Right cardiac atrium (tissue), 5 donors: Measurements from ENCODE around the gene UFSP2. TPM values are rescaled to one million over a fixed set of nuclear protein-coding genes. Genes with fewer than 3 reads are reported as not detected.

Source experiments
- ATAC-seq, 2 donors: fragments of 200-7000 bp; cut with Tn5 transposase; one replicate each; pipeline versions ENCODE4 v1.8.0 to v1.9.1; 2020; ENCODE audit warnings: moderate library complexity in 2 of 2, mild to moderate bottlenecking in 1 of 2
- DNase-seq, 3 donors: peaks; one replicate each; pipeline ENCODE4 v3.0.0-alpha.2; 2020
- H3K27ac ChIP-seq: one replicate; pipeline ENCODE4 v1.5.1; 2013; ENCODE audit warnings: mild to moderate bottlenecking, low read length, control low read depth, moderate library complexity
- H3K27me3 ChIP-seq: one replicate; pipeline ENCODE4 v1.6.1; 2013; ENCODE audit not compliant: control insufficient read depth, insufficient read depth
- H3K4me1 ChIP-seq: one replicate; pipeline ENCODE4 v1.6.1; 2013; ENCODE audit warnings: low read length; ENCODE audit not compliant: control insufficient read depth, insufficient read depth
- H3K4me3 ChIP-seq: one replicate; pipeline ENCODE4 v1.5.1; 2013; ENCODE audit warnings: low read length, control low read depth
- H3K9me3 ChIP-seq: one replicate; pipeline ENCODE4 v1.6.1; 2013; ENCODE audit warnings: low read length; ENCODE audit not compliant: control insufficient read depth
- WGBS: extraction: QIAGEN DNeasy Blood & Tissue Kit; methylation state at CpG from one replicate; pipeline ENCODE4 v1.1.7; 2013; 5-methylcytosine and 5-hydroxymethylcytosine counted together
- intact Hi-C, 4 donors: fragments of 100-400 bp; cut with DNase I; formaldehyde crosslinking; loops; one replicate each; pipeline versions ENCODE4 v1.11.0 to v1.14.0; 2022 to 2023
- polyA plus RNA-seq: library from polyadenylated mRNA; stranded (reverse); fragments of 200-250 nt; gene quantifications from one replicate; pipeline ENCODE4 v1.2.3, GENCODE V29; 2013
- total RNA-seq, 4 donors: library from RNA; stranded (reverse); fragmentation: NEBNext Ultra II Directional; extraction: Animal tissue kit (Norgen Biotek cat#: 25700); gene quantifications; one replicate each; pipeline ENCODE4 v1.2.1, GENCODE V29; 2021
- donor health status: healthy with polysubstance abuse.
- donor health status: DM: no; HTN: yes; CAD: no.
- donor health status: DM: no; HTN: no; CAD: no.
- donor health status: DM: no; HTN: yes; CAD: no; lungs with severe emphysema.
- donor health status: DM: yes; HTN: yes; CAD: no.

The UFSP2 gene
- total and polyA plus RNA-seq, 5 donors = 34.3 to 56.9 (median 49.6) TPM

DNA sequence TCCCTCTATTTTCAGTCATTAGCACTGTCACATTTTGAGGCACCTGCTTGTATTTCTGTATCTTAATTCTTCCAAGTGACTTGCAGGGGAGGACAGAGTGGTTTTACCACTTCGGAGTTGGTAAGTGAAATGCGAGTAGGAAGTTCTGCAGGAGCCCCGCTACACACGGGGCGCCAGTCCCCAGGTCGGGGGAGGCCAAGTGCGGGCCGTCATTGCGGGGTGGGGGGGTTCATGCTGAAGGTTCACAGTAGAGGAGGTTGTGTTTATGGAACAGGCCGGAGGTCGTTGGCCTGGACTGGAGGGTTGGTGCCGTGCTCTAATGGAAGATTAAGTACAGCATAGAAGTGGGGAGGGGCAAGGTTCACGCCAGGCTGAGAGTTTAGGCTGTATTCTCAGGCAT lies 74.1 kb downstream of the UFSP2 start:
- WGBS = 94% methylated on average over 13 of the region's 13 CpGs
- intact Hi-C loops = no loop called here
- DNase-seq (no peak), ATAC-seq (no peak)
- no peak overlapping the region for H3K27ac ChIP-seq
- no peaks in the 10 kb centered on the region for H3K27me3 ChIP-seq
- H3K4me1 ChIP-seq = no peaks in the 10 kb centered on the region
- no peak overlapping the region for H3K4me3 ChIP-seq
- H3K9me3 ChIP-seq = no peaks in the 10 kb centered on the region

Other genes starting within 250 kb of the UFSP2 start
- 10 to 100 TPM; 16.4 to 26.9 (median 18.4) TPM for gene CFAP97, start 222.0 kb downstream of the UFSP2 start, total RNA-seq
- 4.1 TPM for gene CFAP97, start 222.0 kb downstream of the UFSP2 start, polyA plus RNA-seq
- 10 to 100 TPM; 16.9 to 19.9 (median 19.6) TPM for gene SNX25, start 216.4 kb downstream of the UFSP2 start, total RNA-seq
- 10.5 TPM for gene SNX25, start 216.4 kb downstream of the UFSP2 start, polyA plus RNA-seq
- gene LRP2BP, start 30.0 kb downstream of the UFSP2 start, total RNA-seq = 1 to 10 TPM; 1.6 to 2.9 (median 2.2) TPM
- 1.3 TPM for gene LRP2BP, start 30.0 kb downstream of the UFSP2 start, polyA plus RNA-seq
- gene ANKRD37, start 29.1 kb downstream of the UFSP2 start, total RNA-seq = 10 to 100 TPM; 11.6 to 14.4 (median 12.4) TPM
- 24.8 TPM for gene ANKRD37, start 29.1 kb downstream of the UFSP2 start, polyA plus RNA-seq
- gene CCDC110, start 45.8 kb upstream of the UFSP2 start, total RNA-seq = 1 to 10 TPM; 1.4 to 3.7 (median 2.8) TPM
- gene CCDC110, start 45.8 kb upstream of the UFSP2 start, polyA plus RNA-seq = 1.3 TPM
- 100 to 1,000 TPM; 267 to 965 (median 293) TPM for gene PDLIM3, start 109.5 kb upstream of the UFSP2 start, total RNA-seq
- 447 TPM for gene PDLIM3, start 109.5 kb upstream of the UFSP2 start, polyA plus RNA-seq